H1 (cell line): Measurements from ENCODE around the gene RNF212B. TPM values are rescaled to one million over a fixed set of nuclear protein-coding genes. Genes with fewer than 3 reads are reported as not detected.
A peak's percentile ranks its signal among the peaks of the same experiment; 100 is the strongest.

Experiments
- CTCF ChIA-PET: fragments of 300-600 bp; sonication (Branson Sonifier 250); formaldehyde crosslinking; loops from one replicate; lab custom pipeline; 2021; ENCODE audit not compliant: partially characterized antibody; lab: Charles Lee
- POLR2A ChIA-PET: fragments of 300-600 bp; sonication (Branson Sonifier 250); formaldehyde crosslinking; loops from one replicate; lab custom pipeline; 2021; ENCODE audit warnings: inconsistent platforms; ENCODE audit not compliant: partially characterized antibody; lab: Charles Lee
- DNase-seq, 2 experiments: peaks; one replicate each; pipeline versions ENCODE4 v3.0.0 to v3.0.0-alpha.2; 2010 to 2022; ENCODE audit warnings: low spot score in 2 of 2, low read depth in 1 of 2, mixed read lengths in 1 of 2
- FAIRE-seq: peaks from 2 replicates; lab custom pipeline; 2011; peaks lifted over from hg19 to GRCh38; lab: Jason Lieb, UNC
- H2AFZ ChIP-seq: 2 replicates; pipeline ENCODE4 v1.8.1; 2012; ENCODE audit warnings: low read length, inconsistent platforms
- H2AK5ac ChIP-seq: 2 replicates; pipeline ENCODE4 v1.6.1; 2013; ENCODE audit warnings: low read depth, low read length
- H2BK120ac ChIP-seq: replicated peaks from 2 replicates; pipeline ENCODE3; 2013; ENCODE audit warnings: low read depth, low read length, inconsistent platforms
- H2BK12ac ChIP-seq: 2 replicates; pipeline ENCODE4 v1.6.1; 2013; ENCODE audit warnings: low read depth, low read length
- H2BK15ac ChIP-seq: 2 replicates; pipeline ENCODE4 v1.6.1; 2013; ENCODE audit warnings: low read length
- H2BK20ac ChIP-seq: 2 replicates; pipeline ENCODE4 v1.6.1; 2013; ENCODE audit warnings: low read length
- H2BK5ac ChIP-seq: 2 replicates; pipeline ENCODE4 v1.6.1; 2013; ENCODE audit warnings: low read depth, low read length
- H3K14ac ChIP-seq: 2 replicates; pipeline ENCODE4 v1.6.1; 2013; ENCODE audit warnings: inconsistent platforms; ENCODE audit not compliant: insufficient read length
- H3K18ac ChIP-seq: 2 replicates; pipeline ENCODE4 v1.6.1; 2013; ENCODE audit warnings: low read length; ENCODE audit errors: extremely low read depth
- H3K23ac ChIP-seq: 2 replicates; pipeline ENCODE4 v1.6.1; 2013; ENCODE audit warnings: inconsistent platforms; ENCODE audit not compliant: insufficient read length
- H3K23me2 ChIP-seq: 2 replicates; pipeline ENCODE4 v1.6.1; 2013; ENCODE audit warnings: low read depth, low read length
- H3K27ac ChIP-seq: 2 replicates; pipeline ENCODE4 v1.6.1; 2011; ENCODE audit warnings: low read depth, low read length, inconsistent platforms
- H3K27me3 ChIP-seq, 4 experiments: replicated peaks in 1 of 4; 1 replicate in 1 of 4; 2 replicates in 3 of 4; pipeline versions ENCODE4 v1.6.1 to v1.8.1; 2011 to 2013; ENCODE audit warnings: low read length in 3 of 4, mild to moderate bottlenecking in 3 of 4, inconsistent platforms in 2 of 4, mixed read lengths in 2 of 4, moderate library complexity in 1 of 4; ENCODE audit not compliant: control insufficient read depth in 3 of 4, insufficient read depth in 3 of 4; ENCODE audit errors: extremely low read depth in 1 of 4
- H3K36me3 ChIP-seq, 4 experiments: 2 replicates each; pipeline versions ENCODE4 v1.6.1 to v1.8.1; 2011 to 2013; ENCODE audit warnings: mild to moderate bottlenecking in 4 of 4, low read length in 3 of 4, moderate library complexity in 2 of 4, control low read depth in 1 of 4, inconsistent platforms in 1 of 4; ENCODE audit not compliant: insufficient read depth in 4 of 4, control insufficient read depth in 2 of 4
- H3K4ac ChIP-seq: replicated peaks from 2 replicates; pipeline ENCODE3; 2013; ENCODE audit warnings: low read length, low read depth, mixed read lengths, inconsistent platforms; ENCODE audit not compliant: insufficient read length
- H3K4me1 ChIP-seq, 4 experiments: replicated peaks in 1 of 4; 1 replicate in 1 of 4; 2 replicates in 3 of 4; pipeline versions ENCODE4 v1.6.1 to v1.8.1; 2011 to 2013; ENCODE audit warnings: low read length in 3 of 4, inconsistent platforms in 2 of 4, mixed read lengths in 1 of 4; ENCODE audit not compliant: insufficient read depth in 4 of 4, control insufficient read depth in 3 of 4
- H3K4me2 ChIP-seq, 2 experiments: 2 replicates each; pipeline versions ENCODE4 v1.6.1 to v1.8.1; 2011 to 2013; ENCODE audit warnings: low read depth in 2 of 2, low read length in 2 of 2, control low read depth in 1 of 2, inconsistent platforms in 1 of 2, mild to moderate bottlenecking in 1 of 2; ENCODE audit not compliant: insufficient read depth in 1 of 2
- H3K4me3 ChIP-seq, 4 experiments: fragments of 200-600, 300-600 bp in 1 of 4; sonication (generic), shearing (Covaris generic), sonication (Bioruptor Twin) in 1 of 4; 2 replicates each; pipeline versions ENCODE4 v1.5.1 to v1.8.1; 2011 to 2016; ENCODE audit warnings: low read length in 4 of 4, low read depth in 3 of 4, control low read depth in 2 of 4, inconsistent platforms in 2 of 4, mild to moderate bottlenecking in 2 of 4, mixed read lengths in 1 of 4, moderate library complexity in 1 of 4; ENCODE audit not compliant: insufficient read depth in 2 of 4; ENCODE audit errors: extremely low read depth in 1 of 4
- H3K56ac ChIP-seq: replicated peaks from 2 replicates; pipeline ENCODE3; 2013; ENCODE audit warnings: low read depth, mild to moderate bottlenecking, mixed read lengths, low read length, inconsistent platforms; ENCODE audit not compliant: insufficient read length
- H3K79me1 ChIP-seq: 2 replicates; pipeline ENCODE4 v1.6.1; 2013; ENCODE audit warnings: low read depth, low read length, control low read depth
- H3K79me2 ChIP-seq, 2 experiments: 2 replicates each; pipeline versions ENCODE4 v1.6.1 to v1.8.1; 2012 to 2013; ENCODE audit warnings: low read length in 2 of 2, mild to moderate bottlenecking in 2 of 2, inconsistent platforms in 1 of 2; ENCODE audit not compliant: insufficient read depth in 2 of 2, control insufficient read depth in 1 of 2
- H3K9ac ChIP-seq, 4 experiments: replicated peaks in 1 of 4; 1 replicate in 1 of 4; 2 replicates in 3 of 4; pipeline versions ENCODE4 v1.6.1 to v1.8.1; 2011 to 2013; ENCODE audit warnings: low read depth in 3 of 4, low read length in 3 of 4, control low read depth in 2 of 4, mild to moderate bottlenecking in 2 of 4, moderate library complexity in 2 of 4, inconsistent platforms in 1 of 4; ENCODE audit errors: extremely low read depth in 1 of 4
- H3K9me3 ChIP-seq, 2 experiments: 2 replicates each; pipeline versions ENCODE4 v1.6.1 to v1.8.1; 2012 to 2013; ENCODE audit warnings: mild to moderate bottlenecking in 2 of 2, moderate library complexity in 2 of 2, control low read depth in 1 of 2, inconsistent platforms in 1 of 2, low read depth in 1 of 2, low read length in 1 of 2, mixed read lengths in 1 of 2; ENCODE audit not compliant: insufficient read depth in 2 of 2
- H4K20me1 ChIP-seq, 2 experiments: replicated peaks in 1 of 2; 2 replicates each; pipeline versions ENCODE3 to v1.8.1; 2011 to 2013; ENCODE audit warnings: inconsistent platforms in 2 of 2, low read length in 2 of 2, mild to moderate bottlenecking in 1 of 2; ENCODE audit not compliant: insufficient read depth in 2 of 2, control insufficient read depth in 1 of 2
- H4K5ac ChIP-seq: 2 replicates; pipeline ENCODE4 v1.6.1; 2013; ENCODE audit warnings: low read length, low read depth, mixed read lengths, inconsistent platforms; ENCODE audit not compliant: insufficient read length
- H4K8ac ChIP-seq: 2 replicates; pipeline ENCODE4 v1.8.0; 2013; ENCODE audit warnings: mild to moderate bottlenecking, moderate library complexity, low read length, inconsistent platforms; ENCODE audit not compliant: insufficient read depth; ENCODE audit errors: extremely low read depth
- H4K91ac ChIP-seq: replicated peaks from 2 replicates; pipeline ENCODE3; 2013; ENCODE audit warnings: low read length, mixed read lengths, inconsistent platforms; ENCODE audit not compliant: insufficient read length
- ATF3 ChIP-seq: IDR thresholded peaks from 2 replicates; pipeline ENCODE4 v1.6.1; 2011; ENCODE audit warnings: low read depth, mild to moderate bottlenecking, low read length; ENCODE audit not compliant: insufficient read depth
- BACH1 ChIP-seq: IDR thresholded peaks from 2 replicates; pipeline ENCODE4 v1.6.1; 2012; ENCODE audit warnings: low read length, improper control_type of control experiment
- BRCA1 ChIP-seq: IDR thresholded peaks from 2 replicates; pipeline ENCODE4 v1.6.1; 2012; ENCODE audit warnings: low read depth, low read length, improper control_type of control experiment
- CBX5 ChIP-seq: fragments of 300-800, 300-1000 bp; sonication (generic); IDR thresholded peaks from 2 replicates; pipeline ENCODE4 v1.7.1; 2016; ENCODE audit warnings: antibody characterized with exemption, low read length, low read depth
- KDM4A ChIP-seq: IDR thresholded peaks from one replicate; pipeline ENCODE4 v1.7.1; 2012; ENCODE audit warnings: low read depth, mild to moderate bottlenecking, moderate library complexity, low read length, inconsistent platforms; ENCODE audit not compliant: severe bottlenecking
- PHF8 ChIP-seq: fragments of 200-600 bp; sonication (generic); conservative IDR thresholded peaks from 2 replicates; pipeline ENCODE4 v1.7.1; 2012; ENCODE audit warnings: low read depth, mild to moderate bottlenecking, inconsistent platforms, low read length, moderate library complexity
- POLR2AphosphoS5 ChIP-seq: IDR thresholded peaks from 2 replicates; pipeline ENCODE4 v1.6.1; 2011; ENCODE audit warnings: low read depth, low read length
- TAF1 ChIP-seq: IDR thresholded peaks from 2 replicates; pipeline ENCODE4 v1.6.1; 2011; ENCODE audit warnings: mild to moderate bottlenecking, low read depth, low read length
- WGBS, 2 experiments: shearing (Covaris generic) in 1 of 2; methylation state at CpG; one replicate each; pipeline versions ENCODE4 v1.1.6 to v1.1.7; 2013 to 2015; ENCODE audit warnings: low lambda C conversion rate in 2 of 2, mixed read lengths in 2 of 2, inconsistent platforms in 1 of 2, low coverage in 1 of 2, missing lambda C conversion rate in 1 of 2; ENCODE audit not compliant: insufficient replicate concordance in 2 of 2, insufficient coverage in 1 of 2, insufficient read length in 1 of 2; ENCODE audit errors: extremely low coverage in 1 of 2, missing lambda C conversion rate in 1 of 2; 5-methylcytosine and 5-hydroxymethylcytosine counted together
- polyA plus RNA-seq, 7 experiments: library from polyadenylated mRNA; depleted of rRNA in 3 of 7; stranded (reverse) in 5 of 7; unstranded in 2 of 7; fragments of >200 nt in 5 of 7; fragments of 200-250 nt in 2 of 7; gene quantifications; 1 replicate in 5 of 7; 2 replicates in 1 of 7; 4 replicates in 1 of 7; pipeline versions ENCODE4 v1.2.1 to v1.2.3, GENCODE V29; 2011 to 2013; ENCODE audit warnings: missing spikeins in 2 of 7, mixed read lengths in 2 of 7
- total RNA-seq: library from RNA; stranded (reverse); fragmentation: NEBNext Ultra II Directional; extraction: Animal tissue kit (Norgen Biotek cat#: 25700); gene quantifications from 2 replicates; pipeline ENCODE4 v1.2.1, GENCODE V29; 2021

RNF212B gene
- total and polyA plus RNA-seq, 2 of the 8 experiments (the other 6 are each of a cell fraction or from before 2014, with no cell fraction given) = 0.95 to 1.2 TPM

GRCh38 chr14:23249824-23250223, 12.1 kb downstream of the RNF212B start:
- Histone ChIP-seq H3K56ac (no peak overlapping the region), H2BK12ac (no peak overlapping the region; the same call in 1 of the 2 replicates), H2BK20ac (peak overlapping the region; percentile 84; the same call in 1 of the 2 replicates), H3K27ac (no peak overlapping the region), H2BK5ac (no peak overlapping the region), H3K9ac (no peak overlapping the region), H3K4ac (no peak overlapping the region), H2AK5ac (no peak overlapping the region), H3K4me1 (peaks cover 9 to 22% (median 13%) of the 10 kb centered on the region in 4 experiments; a peak in 5 of 7 replicates), H3K36me3 (no peaks in the 10 kb centered on the region), H3K9me3 (no peaks in the 10 kb centered on the region), H4K8ac (no peak overlapping the region), H4K91ac (peak overlapping the region; percentile 88), H2BK120ac (peak overlapping the region; percentile 87), H2AFZ (no peak overlapping the region), H3K14ac (no peak overlapping the region), H3K18ac (no peak overlapping the region), H4K20me1 (no peaks in the 10 kb centered on the region), H3K4me3 (no peak overlapping the region), H3K23ac (no peak overlapping the region), H4K5ac (peak overlapping the region; percentile 57), H3K79me1 (no peaks in the 10 kb centered on the region), H2BK15ac (no peak overlapping the region), H3K23me2 (peaks cover 4% of the 10 kb centered on the region; the same call in 1 of the 2 replicates), H3K4me2 (no peak overlapping the region), H3K79me2 (no peaks in the 10 kb centered on the region), H3K27me3 (no peaks in the 10 kb centered on the region)
- no peak for DNase-seq
- FAIRE-seq = no peak
- ChIA-PET POLR2A (interaction anchor here (0.7 to 2.9 kb wide), 4 partner anchors 10 to 243 kb away, joined by 3 to 19 read pairs (median 8); partner anchors contain the start of gene RNF212B), CTCF (interaction anchor here (0.6 to 1.6 kb wide), 6 partner anchors 10 to 66 kb away, joined by 3 to 6 read pairs (median 4); partner anchors contain the start of genes RNF212B and SLC7A8)
- WGBS, 2 experiments = 84 to 100% methylated on average over 1 to 6 of the region's 6 CpGs
- TF ChIP-seq POLR2AphosphoS5 (no peak), ATF3 (no peak), BACH1 (no peak), KDM4A (no peak), CBX5 (no peak), BRCA1 (no peak), PHF8 (no peak), TAF1 (no peak)
